ENCODE measurements around the gene SNRNP35.

The SNRNP35 gene

DNA sequence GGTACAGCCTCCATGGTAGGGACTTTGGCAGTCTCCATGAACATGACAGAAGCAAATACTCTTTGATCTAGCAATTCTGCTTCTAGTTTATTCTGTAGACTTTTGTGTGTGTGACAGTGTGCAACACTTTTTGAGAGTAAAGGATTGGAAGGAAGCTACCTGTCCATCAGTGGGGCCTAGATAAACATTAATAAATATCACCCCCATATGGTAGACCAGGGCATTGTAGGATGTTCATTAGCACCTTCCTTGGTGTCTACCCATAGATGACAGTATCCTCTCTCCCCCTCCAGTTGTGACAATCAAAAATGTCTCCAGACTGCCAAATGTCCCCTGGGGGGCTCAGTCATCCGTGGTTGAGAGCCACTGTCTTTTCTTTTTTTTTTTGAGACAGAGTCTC is 10.8 kb downstream of the SNRNP35 start:
- Histone ChIP-seq H2BK12ac (ENCODE audit: low read length) (no peak overlapping the region), H2AFZ (ENCODE audit: insufficient read depth, low read length, poor library complexity) (no peak overlapping the region), H4K91ac (ENCODE audit: low read depth, low read length) (no peak overlapping the region), H3K4me2 (ENCODE audit: low read length) (no peak overlapping the region), H2AK5ac (ENCODE audit: low read length) (no peak overlapping the region), H3K79me1 (ENCODE audit: low read length) (no peaks in the 10 kb centered on the region), H4K8ac (ENCODE audit: low read depth, low read length) (no peak overlapping the region), H3K18ac (ENCODE audit: low read length) (no peak overlapping the region), H3K79me2 (ENCODE audit: control insufficient read depth, insufficient read depth, low read length, poor library complexity) (no peaks in the 10 kb centered on the region), H3K36me3 (ENCODE audit: control insufficient read depth in 1 of 2, insufficient read depth in 2 of 2, low read length in 2 of 2) (peaks cover 18 to 26% of the 10 kb centered on the region in 2 experiments), H2BK5ac (ENCODE audit: low read depth, low read length, poor library complexity) (no peak overlapping the region), H3K23ac (ENCODE audit: low read length) (no peak overlapping the region), H3K4me1 (ENCODE audit: control insufficient read depth in 1 of 2, insufficient read depth in 2 of 2, low read length in 2 of 2) (no peaks in the 10 kb centered on the region), H4K12ac (ENCODE audit: low read depth, low read length) (no peak overlapping the region), H3K27ac (ENCODE audit: low read depth, low read length) (no peak overlapping the region), H3K27me3 (ENCODE audit: insufficient read depth, low read length) (no peaks in the 10 kb centered on the region), H3K9ac (ENCODE audit: low read length) (no peak overlapping the region), H3K4me3 (ENCODE audit: low read depth, low read length) (no peak overlapping the region), H2BK120ac (ENCODE audit: insufficient read depth, low read length, poor library complexity) (no peak overlapping the region), H3K14ac (ENCODE audit: low read length) (no peak overlapping the region), H3K9me3 (ENCODE audit: insufficient read depth, low read depth, low read length) (no peaks in the 10 kb centered on the region), H3K4ac (ENCODE audit: low read depth, low read length) (no peak overlapping the region)
- WGBS (ENCODE audit: extremely low coverage, insufficient coverage, insufficient read length) = no CpG with 5 or more reads among the region's 1 CpG
- DNase-seq = no peak

DNA sequence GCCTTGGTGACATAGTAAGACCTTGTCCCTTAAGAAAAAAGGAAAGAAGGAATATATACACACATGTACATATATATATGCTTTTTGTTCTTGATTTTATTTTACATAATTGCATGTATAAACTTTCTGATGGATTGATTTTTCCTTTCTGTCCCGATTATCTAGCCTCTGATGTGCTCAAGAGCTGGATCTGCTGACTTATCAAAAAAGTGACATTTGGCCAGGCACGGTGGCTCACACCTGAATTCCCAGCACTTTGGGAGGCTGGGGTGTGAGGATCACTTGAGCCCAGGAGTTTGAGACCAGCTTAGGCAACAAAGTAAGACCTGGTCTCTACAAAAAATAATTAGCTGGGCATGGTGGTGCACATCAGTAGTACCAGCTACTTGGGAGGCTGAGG is 12.0 kb downstream of the SNRNP35 start:
- Histone ChIP-seq H4K8ac (ENCODE audit: low read depth, low read length) (no peak overlapping the region), H2BK5ac (ENCODE audit: low read depth, low read length, poor library complexity) (no peak overlapping the region), H3K4me3 (ENCODE audit: low read depth, low read length) (no peak overlapping the region), H3K23ac (ENCODE audit: low read length) (no peak overlapping the region), H3K79me1 (ENCODE audit: low read length) (no peaks in the 10 kb centered on the region), H3K4ac (ENCODE audit: low read depth, low read length) (no peak overlapping the region), H3K4me2 (ENCODE audit: low read length) (no peak overlapping the region), H3K36me3 (ENCODE audit: control insufficient read depth in 1 of 2, insufficient read depth in 2 of 2, low read length in 2 of 2) (peaks cover 18 to 26% of the 10 kb centered on the region in 2 experiments), H3K18ac (ENCODE audit: low read length) (no peak overlapping the region), H4K91ac (ENCODE audit: low read depth, low read length) (no peak overlapping the region), H3K27ac (ENCODE audit: low read depth, low read length) (no peak overlapping the region), H2AFZ (ENCODE audit: insufficient read depth, low read length, poor library complexity) (no peak overlapping the region), H2BK12ac (ENCODE audit: low read length) (no peak overlapping the region), H3K27me3 (ENCODE audit: insufficient read depth, low read length) (no peaks in the 10 kb centered on the region), H3K9me3 (ENCODE audit: insufficient read depth, low read depth, low read length) (no peaks in the 10 kb centered on the region), H3K9ac (ENCODE audit: low read length) (no peak overlapping the region), H2AK5ac (ENCODE audit: low read length) (no peak overlapping the region), H3K14ac (ENCODE audit: low read length) (no peak overlapping the region), H2BK120ac (ENCODE audit: insufficient read depth, low read length, poor library complexity) (no peak overlapping the region), H3K79me2 (ENCODE audit: control insufficient read depth, insufficient read depth, low read length, poor library complexity) (no peaks in the 10 kb centered on the region), H4K12ac (ENCODE audit: low read depth, low read length) (no peak overlapping the region), H3K4me1 (ENCODE audit: control insufficient read depth in 1 of 2, insufficient read depth in 2 of 2, low read length in 2 of 2) (no peaks in the 10 kb centered on the region)
- DNase-seq = no peak
- WGBS (ENCODE audit: extremely low coverage, insufficient coverage, insufficient read length) = no CpG with 5 or more reads among the region's 2 CpGs

DNA sequence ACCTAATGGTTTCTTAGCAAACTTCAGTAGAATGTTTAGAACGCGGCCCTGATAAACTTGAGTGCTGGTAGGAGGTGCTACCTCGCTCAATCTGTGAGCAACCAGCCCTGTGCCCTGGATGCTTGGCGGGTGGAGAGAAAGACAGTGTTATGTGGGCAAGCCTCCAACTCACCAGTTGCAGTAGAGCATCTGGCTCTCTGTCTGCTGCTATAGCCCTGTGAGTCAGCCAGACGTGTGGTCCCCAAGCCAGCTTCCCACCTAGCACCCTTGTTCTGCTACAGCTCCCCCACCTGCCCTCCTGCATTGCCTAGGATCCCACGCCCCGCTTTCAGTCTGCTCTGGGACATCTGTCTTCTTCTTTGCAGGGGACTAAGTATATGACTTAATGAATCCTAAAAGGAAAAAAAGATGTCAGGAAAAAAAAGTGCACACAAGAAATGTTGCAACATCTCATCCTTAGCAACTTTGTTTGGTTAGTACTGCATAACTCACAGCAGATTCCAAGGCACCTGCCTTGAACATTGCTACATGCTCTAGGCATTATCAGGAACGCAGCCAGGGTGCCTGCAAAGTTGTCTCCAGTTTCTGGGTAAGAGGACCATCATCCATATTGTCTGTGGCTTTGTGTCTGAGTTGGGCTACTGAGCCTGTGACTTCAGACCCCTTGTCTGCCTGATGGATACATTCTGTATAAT is 13.6 kb downstream of the SNRNP35 start:
- Histone ChIP-seq H3K14ac (ENCODE audit: low read length) (no peak overlapping the region), H3K9ac (ENCODE audit: low read length) (no peak overlapping the region), H2BK5ac (ENCODE audit: low read depth, low read length, poor library complexity) (no peak overlapping the region), H3K23ac (ENCODE audit: low read length) (no peak overlapping the region), H3K4me3 (ENCODE audit: low read depth, low read length) (no peak overlapping the region), H3K36me3 (ENCODE audit: control insufficient read depth in 1 of 2, insufficient read depth in 2 of 2, low read length in 2 of 2) (peaks cover 15 to 22% of the 10 kb centered on the region in 2 experiments), H3K4me1 (ENCODE audit: control insufficient read depth in 1 of 2, insufficient read depth in 2 of 2, low read length in 2 of 2) (no peaks in the 10 kb centered on the region), H3K79me2 (ENCODE audit: control insufficient read depth, insufficient read depth, low read length, poor library complexity) (no peaks in the 10 kb centered on the region), H4K12ac (ENCODE audit: low read depth, low read length) (no peak overlapping the region), H2AFZ (ENCODE audit: insufficient read depth, low read length, poor library complexity) (no peak overlapping the region), H2BK120ac (ENCODE audit: insufficient read depth, low read length, poor library complexity) (no peak overlapping the region), H3K79me1 (ENCODE audit: low read length) (no peaks in the 10 kb centered on the region), H3K4me2 (ENCODE audit: low read length) (no peak overlapping the region), H3K18ac (ENCODE audit: low read length) (no peak overlapping the region), H2BK12ac (ENCODE audit: low read length) (no peak overlapping the region), H2AK5ac (ENCODE audit: low read length) (no peak overlapping the region), H3K27ac (ENCODE audit: low read depth, low read length) (no peak overlapping the region), H3K9me3 (ENCODE audit: insufficient read depth, low read depth, low read length) (no peaks in the 10 kb centered on the region), H4K8ac (ENCODE audit: low read depth, low read length) (no peak overlapping the region), H4K91ac (ENCODE audit: low read depth, low read length) (no peak overlapping the region), H3K27me3 (ENCODE audit: insufficient read depth, low read length) (no peaks in the 10 kb centered on the region), H3K4ac (ENCODE audit: low read depth, low read length) (no peak overlapping the region)
- WGBS (ENCODE audit: extremely low coverage, insufficient coverage, insufficient read length) = no CpG with 5 or more reads among the region's 8 CpGs
- peak; percentile 92 to 94 for DNase-seq

DNA sequence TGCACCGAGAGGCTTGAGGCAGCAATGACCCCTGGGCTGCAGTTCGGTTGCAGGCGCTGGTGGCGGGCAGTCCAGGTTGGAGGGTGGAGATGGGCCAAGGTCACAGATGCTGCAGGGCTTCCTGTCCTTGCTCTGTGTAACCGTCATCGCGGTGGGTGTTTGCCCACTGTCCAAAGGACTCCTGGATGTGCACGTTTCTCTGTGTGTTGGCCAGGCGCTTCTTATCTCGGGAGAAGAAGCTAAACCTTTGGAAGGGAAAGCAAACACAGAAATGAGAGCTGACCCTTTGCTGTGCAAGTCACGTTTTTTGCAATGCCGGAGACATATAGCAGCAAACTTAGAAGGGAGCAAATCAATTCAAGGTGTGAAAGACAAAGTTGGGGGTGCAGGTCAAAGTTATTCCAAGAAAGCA is 14.5 kb downstream of the SNRNP35 start:
- Histone ChIP-seq H4K8ac (ENCODE audit: low read depth, low read length) (no peak overlapping the region), H2BK5ac (ENCODE audit: low read depth, low read length, poor library complexity) (no peak overlapping the region), H3K18ac (ENCODE audit: low read length) (no peak overlapping the region), H4K91ac (ENCODE audit: low read depth, low read length) (no peak overlapping the region), H2AFZ (ENCODE audit: insufficient read depth, low read length, poor library complexity) (no peak overlapping the region), H2BK120ac (ENCODE audit: insufficient read depth, low read length, poor library complexity) (no peak overlapping the region), H3K9ac (ENCODE audit: low read length) (no peak overlapping the region), H3K27ac (ENCODE audit: low read depth, low read length) (no peak overlapping the region), H3K23ac (ENCODE audit: low read length) (no peak overlapping the region), H3K27me3 (ENCODE audit: insufficient read depth, low read length) (no peaks in the 10 kb centered on the region), H3K4me3 (ENCODE audit: low read depth, low read length) (peak overlapping the region; percentile 12), H2BK12ac (ENCODE audit: low read length) (no peak overlapping the region), H3K4me1 (ENCODE audit: control insufficient read depth in 1 of 2, insufficient read depth in 2 of 2, low read length in 2 of 2) (no peaks in the 10 kb centered on the region), H3K79me2 (ENCODE audit: control insufficient read depth, insufficient read depth, low read length, poor library complexity) (no peaks in the 10 kb centered on the region), H2AK5ac (ENCODE audit: low read length) (no peak overlapping the region), H3K36me3 (ENCODE audit: control insufficient read depth in 1 of 2, insufficient read depth in 2 of 2, low read length in 2 of 2) (peaks cover 19 to 27% of the 10 kb centered on the region in 2 experiments), H3K14ac (ENCODE audit: low read length) (no peak overlapping the region), H3K4me2 (ENCODE audit: low read length) (no peak overlapping the region), H3K79me1 (ENCODE audit: low read length) (no peaks in the 10 kb centered on the region), H3K9me3 (ENCODE audit: insufficient read depth, low read depth, low read length) (no peaks in the 10 kb centered on the region), H3K4ac (ENCODE audit: low read depth, low read length) (no peak overlapping the region), H4K12ac (ENCODE audit: low read depth, low read length) (no peak overlapping the region)
- no CpG with 5 or more reads among the region's 12 CpGs for WGBS (ENCODE audit: extremely low coverage, insufficient coverage, insufficient read length)
- DNase-seq = no peak

All from trophoblast cell (in vitro differentiated cells and primary cell).